Right renal cortex interstitium (tissue), 3 donors: ENCODE measurements around the gene TBX4. TPM values are rescaled to one million over a fixed set of nuclear protein-coding genes. Genes with fewer than 3 reads are reported as not detected.
"Not testable (repeated sequence)": the region's sequence is repeated elsewhere in the genome, so short reads cannot be mapped to it uniquely, and the experiment has no call there.

Source experiments
- DNase-seq, 3 donors: peaks; one replicate each; pipeline ENCODE4 v3.0.0-alpha.2; 2013; ENCODE audit warnings: low read depth in 3 of 3, low spot score in 2 of 3
- polyA plus RNA-seq, 3 donors: library from polyadenylated mRNA; unstranded; fragments of 120-200 nt; gene quantifications; one replicate each; pipeline ENCODE4 v1.2.1, GENCODE V29; 2013; ENCODE audit not compliant: insufficient read length in 3 of 3

Gene TBX4
- polyA plus RNA-seq, 3 donors, result 0.07 to 0.31 (median 0.26) TPM

DNA sequence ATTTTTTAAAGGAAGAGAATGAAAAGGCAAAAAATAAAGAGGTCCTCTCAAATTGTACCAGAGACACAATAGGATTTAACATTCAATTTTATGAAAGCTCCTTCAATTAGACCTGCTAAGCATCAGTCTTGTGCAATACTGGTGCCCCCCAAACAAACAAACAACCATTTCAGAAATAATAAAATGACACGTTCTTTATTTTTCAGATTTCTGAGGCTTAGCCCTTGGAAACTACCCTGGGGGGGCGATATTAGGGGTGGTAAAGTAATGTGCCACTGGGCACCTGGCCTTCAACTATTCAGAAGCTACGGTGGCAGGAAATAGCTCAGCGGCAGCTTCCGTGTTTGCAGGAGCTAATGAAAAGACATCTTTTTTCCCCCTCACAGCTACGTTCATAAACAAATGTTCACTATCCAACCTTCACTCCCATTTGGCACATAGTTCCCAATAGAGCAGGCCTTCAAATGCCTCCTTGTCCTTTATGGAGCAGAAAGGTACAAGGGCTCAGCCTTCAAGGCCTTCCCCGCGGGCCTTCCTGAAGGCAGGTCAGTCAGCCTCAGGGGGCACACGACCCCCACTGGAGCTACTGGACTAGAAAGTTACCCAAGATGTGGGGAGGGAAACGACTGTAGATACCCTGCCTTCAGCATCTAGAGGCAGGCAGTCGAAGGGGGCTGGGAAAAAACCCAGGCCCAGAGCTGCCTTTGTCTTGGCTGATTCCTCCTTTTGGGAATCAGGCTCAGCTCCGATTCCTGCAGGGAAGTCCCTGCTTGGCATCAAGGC, 44.1 kb downstream of the TBX4 start:
- no peak for DNase-seq

DNA sequence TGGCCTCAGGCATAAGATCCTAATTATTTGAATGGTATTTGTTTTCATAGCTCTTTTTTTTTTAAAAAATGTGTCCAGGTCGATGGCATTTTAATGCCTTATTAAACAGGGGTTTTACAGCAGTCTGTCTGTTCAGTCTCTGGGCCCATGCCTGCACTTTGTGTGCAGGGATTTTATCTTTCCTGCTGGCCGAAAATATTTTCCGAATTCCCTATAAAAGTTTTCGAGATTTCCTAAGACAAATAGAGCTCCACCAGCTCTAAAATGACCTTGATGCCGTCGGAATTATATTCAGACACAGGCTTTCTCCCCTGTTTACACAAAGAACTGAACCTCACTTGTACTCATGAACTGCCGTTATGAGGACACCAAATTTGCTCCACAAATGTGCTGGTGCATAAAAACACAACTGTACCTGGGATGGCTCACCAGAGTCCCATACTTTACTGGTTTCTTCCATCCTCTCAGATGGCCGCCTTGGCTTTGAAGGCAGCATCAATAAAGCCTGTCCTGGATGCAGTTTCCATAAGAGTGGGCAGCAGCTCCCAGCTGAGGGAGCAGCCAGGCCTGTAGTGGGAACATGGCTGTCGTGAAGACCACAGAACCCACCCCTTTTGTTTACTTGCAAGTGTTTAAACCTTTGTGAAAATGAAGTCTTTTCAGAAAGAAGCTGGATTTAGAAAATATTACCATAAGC, 44.9 kb downstream of the TBX4 start:
- no peak for DNase-seq

DNA sequence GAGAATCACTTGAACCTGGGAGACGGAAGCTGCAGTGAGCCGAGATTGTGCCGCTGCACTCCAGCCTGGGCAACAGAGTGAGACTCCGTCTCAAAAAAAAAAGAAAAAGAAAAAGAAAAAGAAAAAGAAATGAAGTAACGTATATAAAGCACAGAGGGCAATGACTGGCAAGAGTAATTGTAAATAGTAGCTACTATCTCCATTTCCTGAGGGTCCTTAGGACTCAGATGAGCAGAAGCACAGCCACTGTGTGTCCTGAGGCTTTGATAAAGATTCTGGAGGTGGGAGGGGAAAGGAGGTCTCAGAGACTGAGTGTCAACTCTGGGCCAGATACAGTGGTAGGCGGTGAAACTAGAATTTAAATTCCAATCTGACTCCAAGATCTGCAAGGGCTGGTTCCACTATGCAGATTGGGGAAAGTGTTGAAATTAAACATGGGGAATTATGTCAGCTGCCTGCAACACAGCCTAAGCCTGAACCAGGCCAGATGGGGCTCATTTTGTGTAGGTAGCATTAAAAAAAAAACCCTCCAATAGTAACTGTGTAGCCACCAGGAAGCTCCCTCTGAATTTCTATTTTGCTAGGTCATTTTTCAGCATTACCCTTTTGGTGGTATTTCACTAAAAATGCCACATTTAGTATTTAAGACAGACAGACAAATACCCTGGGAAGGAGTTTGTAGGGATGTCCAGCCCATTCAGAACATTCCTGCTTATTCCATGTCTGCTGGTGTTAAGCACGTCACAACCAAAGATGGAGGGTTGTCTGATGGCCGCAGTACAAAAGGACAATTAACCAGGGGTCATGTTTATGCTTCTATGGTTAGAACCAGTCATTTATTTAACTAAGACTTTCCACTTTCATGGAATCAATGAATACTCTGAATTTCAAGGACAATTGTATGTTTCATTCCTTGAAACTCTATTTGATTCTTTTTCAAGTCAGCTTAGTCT, 46.1 kb downstream of the TBX4 start:
- no peak for DNase-seq

DNA sequence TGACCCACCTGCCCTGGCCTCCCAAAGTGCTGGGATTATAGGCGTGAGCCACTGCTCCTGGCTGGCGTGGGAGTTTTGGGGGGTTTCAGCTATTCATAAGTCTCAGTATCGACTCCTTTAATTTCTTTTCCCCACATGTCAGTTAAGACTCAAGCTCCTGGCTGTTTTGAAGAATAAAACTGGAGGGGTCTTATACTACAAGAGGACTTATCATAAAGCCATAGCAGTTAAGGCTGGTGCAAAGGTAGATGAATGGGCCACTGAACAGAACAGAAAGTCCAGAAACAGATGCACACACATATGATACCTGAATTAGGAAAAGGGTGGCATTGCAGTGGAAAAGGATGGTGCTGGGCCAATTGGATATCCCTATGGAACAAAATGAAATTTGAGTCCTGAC, 47.4 kb downstream of the TBX4 start:
- no peak for DNase-seq

DNA sequence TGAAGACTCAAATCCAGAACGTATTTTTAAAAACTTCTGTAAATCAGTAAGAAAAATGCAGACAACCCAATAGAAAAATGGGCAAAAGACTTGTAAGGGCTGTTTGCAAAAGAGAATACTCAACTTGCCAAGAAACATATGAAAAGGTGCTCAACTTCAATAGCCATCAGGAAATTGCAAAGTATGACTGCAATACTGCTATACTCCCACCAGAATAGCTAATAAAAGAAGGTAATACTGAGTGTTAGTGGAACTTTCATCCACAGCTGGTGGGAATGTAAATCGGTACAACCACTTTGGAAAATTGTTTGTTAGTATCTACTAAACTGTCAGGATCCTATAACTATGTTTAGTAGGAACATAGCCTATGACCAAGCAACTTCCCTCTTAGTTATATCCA, 48.1 kb downstream of the TBX4 start:
- DNase-seq, result no peak

DNA sequence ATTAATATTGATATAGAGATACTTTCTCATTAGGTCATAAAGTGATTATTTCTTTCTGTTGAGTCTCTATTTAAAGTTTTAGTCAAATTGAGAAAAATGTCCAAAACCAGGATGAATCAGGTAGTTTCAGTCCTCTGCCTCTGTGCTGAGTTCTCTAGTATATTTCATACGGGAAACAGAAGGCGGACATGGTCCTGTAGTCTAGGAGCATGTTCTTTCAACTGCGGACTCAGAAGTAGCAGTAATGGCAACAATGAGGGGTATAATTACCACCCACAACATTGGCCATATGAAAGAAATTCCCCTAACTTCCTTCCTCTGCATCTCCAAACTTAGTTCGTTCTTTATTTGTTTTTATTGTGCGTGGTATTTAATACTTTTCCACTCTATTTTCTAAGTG, 50.1 kb downstream of the TBX4 start:
- no peak for DNase-seq

DNA sequence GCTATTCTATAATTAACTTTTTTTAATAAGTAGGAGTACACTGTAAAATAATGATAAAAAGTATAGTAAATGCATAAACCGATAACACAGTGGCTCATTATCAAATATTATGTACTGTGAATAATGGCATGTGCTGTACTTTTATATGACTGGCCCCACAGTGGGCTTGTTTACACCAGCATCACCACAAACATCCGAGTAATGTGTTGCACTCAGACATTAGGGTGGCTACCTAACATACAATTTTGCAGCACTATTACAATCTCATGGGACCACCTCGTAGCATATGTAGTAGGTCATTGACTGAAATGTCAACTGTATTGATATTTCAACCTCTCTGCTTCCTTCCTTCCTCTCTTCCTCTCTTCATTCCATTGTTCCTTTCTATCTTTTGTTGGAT, 51.7 kb downstream of the TBX4 start:
- DNase-seq, result no peak

DNA sequence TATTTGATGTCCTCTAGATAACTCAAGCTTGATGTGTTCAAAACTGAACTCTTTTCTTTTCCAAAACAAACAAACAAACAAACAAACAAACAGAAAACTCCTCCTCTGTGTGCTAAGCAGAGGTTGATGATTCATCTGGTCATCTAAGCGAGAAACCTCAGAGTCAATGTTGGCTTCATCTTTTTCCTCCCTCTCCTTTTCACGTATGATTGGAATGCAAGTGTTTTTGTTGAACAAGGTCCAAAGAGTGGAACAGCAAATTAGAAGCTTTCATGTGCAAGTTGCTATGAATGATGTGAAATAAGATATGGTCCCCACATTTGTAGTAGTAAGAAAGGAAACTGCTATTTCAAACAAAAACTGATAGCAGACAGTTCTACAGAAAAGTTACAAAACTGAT, 52.5 kb downstream of the TBX4 start:
- no peak for DNase-seq

DNA sequence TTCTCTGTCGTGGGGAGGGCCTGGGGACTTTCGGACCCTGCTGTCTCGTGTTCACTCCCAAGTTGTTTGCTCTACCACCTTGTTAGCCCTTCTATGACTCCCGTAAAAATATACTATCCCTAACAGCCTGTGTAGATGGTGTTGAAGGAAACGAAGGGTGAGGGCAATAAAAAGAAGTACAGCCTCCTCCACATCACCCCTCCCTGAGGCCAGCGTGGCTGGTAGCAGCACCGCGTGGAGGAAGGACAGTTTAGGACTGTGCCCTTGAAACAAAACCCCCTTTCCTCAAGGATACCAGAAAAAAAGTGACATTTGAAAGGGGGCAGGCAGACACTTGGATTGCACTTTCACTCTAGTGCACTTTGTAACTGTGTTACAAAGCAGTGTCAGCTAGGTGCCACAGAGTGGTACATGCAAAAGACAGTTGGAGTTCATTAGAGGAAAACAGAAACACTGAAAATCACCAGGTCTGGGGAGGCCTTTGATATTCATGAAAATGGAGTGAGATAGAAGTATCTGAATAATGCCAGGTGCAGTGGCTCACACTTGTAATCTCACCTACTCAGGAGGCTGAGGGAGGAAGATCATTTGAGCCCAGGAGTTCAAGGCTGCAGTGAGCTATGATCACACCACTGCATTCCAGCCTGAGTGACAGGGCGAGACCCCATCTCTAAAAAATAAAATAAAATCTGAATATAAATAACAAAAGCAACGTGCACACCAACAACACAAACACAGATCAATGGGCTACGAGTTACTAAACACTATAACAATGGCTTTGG, 53.8 kb downstream of the TBX4 start:
- DNase-seq, result no peak

DNA sequence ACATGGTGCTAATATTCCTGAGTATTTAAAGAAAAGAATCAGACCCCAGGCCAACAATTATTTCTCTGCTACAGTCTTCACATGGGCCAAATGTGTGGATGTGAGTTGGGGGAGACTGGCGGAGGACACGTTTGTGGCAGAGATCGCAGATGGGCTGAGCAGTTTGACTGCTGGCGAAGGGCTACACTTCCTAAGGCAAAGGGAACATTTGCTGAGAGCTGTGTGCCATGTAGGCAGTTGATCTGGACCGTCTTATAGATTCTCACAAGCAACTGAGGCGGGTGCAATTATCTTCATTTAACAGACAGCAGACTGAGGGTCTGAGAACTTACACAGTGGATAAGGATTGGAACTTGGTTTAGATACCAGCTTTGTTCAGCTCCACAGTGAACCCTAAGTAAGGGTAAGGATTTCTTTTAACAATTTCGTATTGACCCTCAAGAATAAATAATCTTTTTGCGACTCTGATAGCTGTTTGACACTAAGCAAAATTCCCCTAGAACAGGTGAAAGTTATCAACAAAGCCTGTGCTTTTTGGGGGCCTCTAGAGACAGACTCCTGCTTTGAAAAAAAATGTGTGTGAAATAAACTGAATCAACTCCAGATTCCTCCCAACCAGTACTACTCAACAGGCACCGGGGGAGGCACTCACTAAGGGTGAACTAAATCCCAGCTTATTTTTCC, 55.3 kb downstream of the TBX4 start:
- no peak for DNase-seq

DNA sequence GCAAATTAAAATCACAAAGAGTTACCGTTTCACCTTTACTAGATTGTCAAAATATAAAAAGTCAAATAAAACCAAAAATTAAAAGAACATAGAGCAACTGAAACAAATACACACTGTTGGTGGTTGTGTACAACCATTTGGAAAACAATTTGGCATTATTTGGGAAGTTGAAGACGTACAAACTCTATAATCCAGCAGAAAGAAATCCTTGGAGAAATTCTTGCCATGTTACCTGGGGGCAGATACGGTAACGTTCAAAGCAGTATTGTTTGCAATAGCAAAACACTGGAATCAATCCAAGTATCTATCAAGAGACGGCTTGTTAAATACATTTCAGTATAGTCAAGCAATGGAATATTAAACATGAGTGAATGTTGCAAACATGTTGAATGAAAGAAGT, 56.7 kb downstream of the TBX4 start:
- no peak for DNase-seq

DNA sequence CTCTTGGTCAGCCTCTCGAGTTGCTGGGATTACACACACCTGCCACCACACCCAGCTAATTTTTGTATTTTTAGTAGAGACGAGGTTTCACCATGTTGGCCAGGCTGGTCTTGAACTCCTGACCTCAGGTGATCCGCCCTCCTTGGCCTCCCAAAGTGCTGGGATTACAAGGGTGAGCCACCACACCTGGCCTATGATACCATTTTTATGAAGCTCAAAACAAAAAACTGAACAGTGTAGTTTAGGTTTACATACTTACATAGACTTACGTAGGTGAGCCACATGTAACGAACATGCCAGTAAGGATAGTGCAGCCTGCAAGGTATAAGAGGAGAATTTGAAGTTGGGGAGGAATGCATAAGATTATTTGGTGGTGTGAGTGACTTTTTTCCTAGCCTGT, 57.2 kb downstream of the TBX4 start:
- not testable (repeated sequence) for DNase-seq

DNA sequence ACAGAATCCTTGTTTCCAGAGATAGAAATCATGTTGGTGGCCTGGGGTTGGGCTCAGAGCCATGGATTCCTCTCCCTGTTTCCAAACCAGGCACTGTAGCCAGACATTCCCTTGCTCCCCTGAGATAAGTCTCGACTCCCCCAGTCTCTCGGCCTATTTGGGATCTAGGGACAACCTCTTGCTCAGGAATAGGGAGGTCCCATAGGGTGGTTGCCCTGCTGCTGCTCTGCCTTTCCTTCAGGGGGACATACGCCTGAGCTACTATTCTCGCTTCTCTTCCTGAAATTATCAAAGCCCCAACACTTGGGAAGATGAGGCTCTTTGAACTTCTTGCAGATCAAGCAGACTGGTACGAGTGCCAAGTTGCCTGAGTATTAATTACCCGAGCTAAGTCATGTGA, 58.0 kb downstream of the TBX4 start:
- no peak for DNase-seq

DNA sequence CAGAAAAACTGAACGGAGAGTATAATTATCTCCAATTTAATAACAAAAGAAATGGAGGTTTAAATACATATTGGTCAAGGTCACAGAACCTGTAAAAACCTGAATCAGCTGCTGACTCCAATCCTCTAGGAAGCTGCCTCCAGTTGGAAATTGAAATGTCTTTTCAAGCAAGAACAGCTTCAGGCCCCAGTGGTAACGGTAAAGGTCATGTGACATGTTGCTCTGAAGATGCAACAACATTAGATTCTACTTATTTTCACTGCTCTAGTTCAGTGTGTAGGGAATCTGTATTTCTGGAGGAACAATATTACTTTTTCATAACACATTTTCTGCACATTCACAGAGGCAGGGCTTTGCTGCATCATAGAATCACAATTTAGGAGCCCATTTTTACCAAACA, 58.8 kb downstream of the TBX4 start:
- no peak for DNase-seq

DNA sequence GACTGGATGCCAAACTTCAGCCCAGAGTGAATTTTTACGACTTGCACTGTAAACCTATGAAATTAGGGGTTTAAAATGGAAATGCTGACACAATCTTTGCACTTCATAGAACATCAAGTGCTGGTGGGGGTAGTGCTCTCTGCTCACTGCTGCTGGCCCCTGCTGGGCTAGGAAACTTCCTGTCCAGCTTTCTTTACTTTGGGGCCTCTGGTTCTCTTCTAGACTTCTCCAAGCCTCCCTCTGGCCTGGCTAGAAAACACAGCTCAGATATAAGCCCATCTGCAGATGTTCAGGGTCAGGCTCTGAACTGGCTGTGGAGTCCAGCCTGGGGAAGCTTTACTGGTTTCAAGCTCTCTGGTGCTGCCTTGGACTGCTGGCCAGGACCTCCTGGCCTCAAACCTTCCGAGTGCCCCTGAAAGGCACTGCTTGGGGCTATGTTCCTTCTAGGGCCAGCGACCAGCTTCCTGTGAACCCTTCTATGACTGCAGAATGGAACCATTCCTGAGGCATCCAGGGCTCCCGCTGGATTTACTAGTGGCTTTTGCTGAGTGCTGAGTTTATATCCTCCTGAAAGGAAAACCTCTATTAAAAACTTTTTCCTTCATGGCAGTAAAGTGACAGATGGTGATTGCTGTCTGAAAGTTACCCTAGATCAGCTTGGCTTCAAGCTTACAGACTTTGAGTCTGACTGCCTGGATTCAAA, 59.4 kb downstream of the TBX4 start:
- DNase-seq, result no peak

DNA sequence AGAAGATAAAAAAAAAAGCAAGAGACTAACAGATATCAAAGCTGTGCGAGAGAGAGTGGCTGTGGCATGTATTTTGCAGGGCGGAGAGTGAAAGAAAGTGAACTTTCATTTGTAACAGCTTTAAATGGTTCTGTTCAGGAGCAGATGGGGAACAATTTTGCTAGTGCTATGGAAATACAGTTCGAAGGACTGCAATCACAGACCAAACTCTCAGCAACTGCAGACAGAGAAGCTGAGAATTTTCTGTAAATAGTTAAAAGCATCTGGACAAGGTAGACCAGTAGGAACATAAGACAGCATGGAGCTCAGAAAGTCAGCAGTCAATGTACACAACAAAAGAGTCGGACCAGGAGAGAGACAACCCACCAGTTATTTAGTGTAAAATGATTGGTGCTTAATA, 62.3 kb downstream of the TBX4 start:
- DNase-seq, result no peak

DNA sequence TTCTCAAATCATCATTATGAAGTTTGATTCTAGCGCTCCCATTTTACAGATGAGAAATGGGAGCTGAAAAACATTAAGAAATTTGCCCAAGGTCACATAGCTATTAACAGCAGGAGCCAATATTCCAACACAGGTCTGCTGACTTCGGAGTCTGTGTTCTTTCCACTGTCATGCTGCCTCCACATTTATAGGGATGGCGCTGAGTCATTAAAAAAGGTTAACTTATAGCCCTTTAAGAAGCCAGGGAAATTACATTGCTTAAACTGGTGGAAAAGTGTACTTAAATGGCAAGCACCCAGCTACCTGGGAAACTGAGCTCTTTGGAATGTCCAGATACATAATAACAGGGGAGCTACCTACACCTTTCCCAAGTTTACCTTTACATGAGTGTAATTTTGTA, 65.0 kb downstream of the TBX4 start:
- no peak for DNase-seq

DNA sequence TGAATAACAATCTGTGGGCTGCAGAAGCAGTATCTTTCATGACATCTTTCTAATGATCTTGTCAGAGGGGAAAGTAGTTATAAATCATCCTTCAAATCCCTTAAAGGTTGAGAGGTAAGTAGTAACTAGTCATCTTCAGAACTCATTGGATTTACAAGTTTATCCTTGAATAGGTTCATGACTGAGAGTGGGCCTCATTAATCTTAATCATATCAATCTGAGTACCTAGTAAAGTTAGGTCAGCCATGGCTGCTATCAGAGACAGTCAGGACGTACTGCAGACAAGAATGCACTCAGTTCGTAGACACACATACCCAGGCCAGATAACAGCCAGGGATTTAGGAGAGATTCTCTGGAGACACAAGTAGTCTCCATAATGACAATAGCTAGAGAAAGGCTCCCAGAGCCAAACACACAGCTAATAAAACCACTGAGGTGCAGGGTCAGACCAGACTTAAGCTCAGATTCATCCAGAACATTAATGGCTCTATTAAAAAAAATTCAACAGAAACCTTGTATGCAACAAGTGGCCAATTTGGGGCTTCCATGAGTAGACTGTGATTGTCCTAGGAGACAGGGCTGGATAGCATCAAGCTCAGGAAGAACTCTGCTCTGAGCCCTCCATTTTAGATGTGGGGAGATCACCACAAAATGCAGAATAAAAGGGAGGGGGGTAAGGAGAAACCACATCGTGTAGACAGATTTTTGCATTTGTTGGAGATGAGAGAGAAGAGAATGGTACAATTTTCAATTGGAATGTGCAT, 65.8 kb downstream of the TBX4 start:
- DNase-seq, result no peak

DNA sequence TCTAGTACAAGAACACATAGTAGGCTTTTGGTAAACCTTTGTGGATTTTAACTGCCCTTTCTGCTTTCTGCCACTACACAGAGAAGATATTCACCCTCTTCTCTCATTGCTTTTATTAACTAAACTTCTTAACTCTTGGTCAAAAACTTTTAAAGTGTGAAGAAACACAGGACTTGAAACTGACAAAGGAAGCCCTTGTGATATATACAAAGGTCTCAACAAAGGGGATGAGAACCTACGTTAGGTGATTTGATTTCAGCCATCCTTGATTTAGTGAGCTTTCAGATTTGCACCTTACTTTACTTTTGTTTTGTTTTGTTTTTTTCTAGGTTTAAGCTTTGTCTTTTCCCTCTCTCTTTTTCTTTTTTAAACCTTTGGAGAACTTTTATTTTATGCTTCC, 66.9 kb downstream of the TBX4 start:
- no peak for DNase-seq
